Measurements from ENCODE around the gene SLC49A4. TPM values are rescaled to one million over a fixed set of nuclear protein-coding genes. Genes with fewer than 3 reads are reported as not detected.

SLC49A4 gene
- total and polyA plus RNA-seq, 3 donors from 2014 or later = 12.4 to 23.7 (median 17.7) TPM

GRCh38 chr3:122774564-122774963 lies 20.3 kb upstream of the SLC49A4 start:
- H3K36me3 ChIP-seq (ENCODE audit: low read depth, missing control alignments) = no peaks in the 10 kb centered on the region
- no peaks in the 10 kb centered on the region for H3K4me1 ChIP-seq
- TF ChIP-seq POLR2A (IDR thresholded peaks at IDR 0.05) (no peak), CTCF (IDR thresholded peaks at IDR 0.05) (no peak)
- no peak overlapping the region for H3K27ac ChIP-seq
- no peaks in the 10 kb centered on the region for H3K27me3 ChIP-seq
- no peak overlapping the region for H3K4me3 ChIP-seq
- DNase-seq = no peak
- WGBS, 2 donors = 89 to 93% methylated on average over 3 of the region's 3 CpGs
- intact Hi-C loops (cut with DNase I; ENCODE audit: low total_unique reads) = no loop called here
- no peaks in the 10 kb centered on the region for H3K9me3 ChIP-seq

DNA sequence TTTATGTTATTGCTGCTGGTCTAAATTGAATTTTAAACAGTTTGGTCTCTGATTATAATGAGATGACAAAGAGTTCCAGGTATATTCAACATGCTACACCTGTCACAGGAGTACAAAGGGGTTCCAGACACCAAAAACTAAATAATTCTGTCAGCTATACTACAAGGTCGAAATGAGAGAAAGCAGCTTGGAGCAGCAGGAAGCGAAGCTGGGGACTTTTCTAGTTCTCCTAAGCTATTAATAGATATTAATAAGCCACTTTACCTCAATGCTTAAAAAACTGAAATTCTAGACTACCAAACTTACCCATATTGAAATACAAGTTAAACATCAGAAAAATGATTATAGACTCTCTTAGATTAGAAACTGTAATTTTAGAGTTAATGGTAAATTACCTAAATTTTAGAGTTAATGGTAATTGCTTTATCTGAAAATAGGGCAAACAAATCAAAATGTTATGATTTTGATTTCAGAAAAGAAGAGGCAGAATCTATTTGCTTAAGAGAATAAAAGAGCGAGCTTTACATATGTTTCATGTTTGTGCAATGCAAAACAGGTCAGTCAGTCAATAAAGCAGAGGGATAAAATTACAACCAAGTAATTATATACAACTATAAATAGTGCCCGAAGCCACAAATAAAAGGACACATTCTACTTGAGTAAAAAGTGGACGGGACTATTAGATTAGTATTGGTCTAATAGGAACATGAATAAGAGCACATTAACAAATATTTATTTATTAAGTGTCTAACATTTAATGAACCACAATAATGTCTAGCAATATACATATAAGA lies 18.0 kb upstream of the SLC49A4 start:
- Histone ChIP-seq H3K27ac (no peak overlapping the region), H3K27me3 (no peaks in the 10 kb centered on the region), H3K36me3 (ENCODE audit: low read depth, missing control alignments) (no peaks in the 10 kb centered on the region), H3K4me3 (no peak overlapping the region), H3K4me1 (no peaks in the 10 kb centered on the region), H3K9me3 (no peaks in the 10 kb centered on the region)
- 72 to 83% methylated on average over 5 of the region's 5 CpGs for WGBS, 2 donors
- intact Hi-C loops (cut with DNase I; ENCODE audit: low total_unique reads) = no loop called here
- TF ChIP-seq CTCF (IDR thresholded peaks at IDR 0.05) = no peak
- TF ChIP-seq POLR2A (IDR thresholded peaks at IDR 0.05) = no peak
- DNase-seq = no peak

DNA sequence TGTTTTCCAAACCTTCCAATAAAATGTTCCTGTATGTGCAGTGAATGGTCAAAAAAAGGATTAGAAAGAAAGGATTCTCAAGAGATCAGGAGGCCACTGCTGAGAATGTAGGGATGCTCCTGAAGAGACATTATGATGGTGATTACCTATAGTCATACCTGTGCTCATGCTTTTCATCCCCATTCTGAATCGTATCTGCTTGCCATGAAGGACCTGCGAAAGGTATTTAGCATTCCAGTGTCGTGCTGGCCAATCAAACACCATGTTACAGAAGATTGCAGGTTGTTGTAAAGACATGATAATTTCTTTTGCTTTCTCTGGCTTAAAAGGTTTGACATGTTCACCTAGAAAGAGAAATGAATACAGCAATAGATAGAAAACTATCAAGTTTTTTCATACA lies 17.3 kb upstream of the SLC49A4 start:
- H3K27ac ChIP-seq = no peak overlapping the region
- H3K36me3 ChIP-seq (ENCODE audit: low read depth, missing control alignments) = no peaks in the 10 kb centered on the region
- no peak for DNase-seq
- no peaks in the 10 kb centered on the region for H3K9me3 ChIP-seq
- 54 to 57% methylated on average over 3 of the region's 3 CpGs for WGBS, 2 donors
- no peaks in the 10 kb centered on the region for H3K27me3 ChIP-seq
- TF ChIP-seq CTCF (IDR thresholded peaks at IDR 0.05) (no peak), POLR2A (IDR thresholded peaks at IDR 0.05) (no peak)
- H3K4me3 ChIP-seq = no peak overlapping the region
- peaks cover 3% of the 10 kb centered on the region for H3K4me1 ChIP-seq
- intact Hi-C loops (cut with DNase I; ENCODE audit: low total_unique reads) = no loop called here

- H3K4me1 ChIP-seq = peaks cover 3% of the 10 kb centered on the region
- 59 to 63% methylated on average over 1 of the region's 1 CpG for WGBS, 2 donors
- DNase-seq = no peak
- intact Hi-C loops (cut with DNase I; ENCODE audit: low total_unique reads) = no loop called here
- H3K9me3 ChIP-seq = no peaks in the 10 kb centered on the region
- TF ChIP-seq CTCF (IDR thresholded peaks at IDR 0.05) = no peak
- TF ChIP-seq POLR2A (IDR thresholded peaks at IDR 0.05) = no peak
- H3K27me3 ChIP-seq = no peaks in the 10 kb centered on the region
- H3K36me3 ChIP-seq (ENCODE audit: low read depth, missing control alignments) = no peaks in the 10 kb centered on the region
- H3K27ac ChIP-seq = no peak overlapping the region
- H3K4me3 ChIP-seq = no peak overlapping the region
These were observed 12.1 kb upstream of the SLC49A4 start for GRCh38 chr3:122782804-122783203.

DNA sequence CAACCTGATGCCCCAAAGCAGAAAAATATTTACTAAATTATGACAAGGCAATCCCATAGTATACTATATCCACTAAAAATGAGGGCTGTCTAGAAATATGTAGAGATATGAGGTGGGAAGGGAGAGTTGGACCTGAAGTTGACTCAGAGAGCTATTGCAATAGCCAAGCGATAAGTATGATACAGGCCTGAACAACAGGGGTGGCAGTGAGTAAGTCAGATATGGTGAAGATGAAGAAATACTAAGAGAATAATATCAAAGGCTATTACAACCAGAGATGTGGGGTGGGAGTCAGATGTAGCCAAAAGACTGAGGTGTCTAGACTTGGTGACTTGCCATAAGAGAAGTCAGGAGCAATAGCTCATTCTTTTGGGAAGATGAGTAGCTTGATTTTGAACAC lies 10.4 kb upstream of the SLC49A4 start:
- Histone ChIP-seq H3K9me3 (no peaks in the 10 kb centered on the region), H3K4me3 (no peak overlapping the region), H3K4me1 (peaks cover 3% of the 10 kb centered on the region), H3K36me3 (ENCODE audit: low read depth, missing control alignments) (no peaks in the 10 kb centered on the region), H3K27ac (no peak overlapping the region), H3K27me3 (no peaks in the 10 kb centered on the region)
- no peak for TF ChIP-seq CTCF (IDR thresholded peaks at IDR 0.05)
- no peak for TF ChIP-seq POLR2A (IDR thresholded peaks at IDR 0.05)
- intact Hi-C loops (cut with DNase I; ENCODE audit: low total_unique reads) = no loop called here
- no peak for DNase-seq
- 98 to 100% methylated on average over 1 of the region's 1 CpG for whole genome bisulfite sequencing, 2 donors

Measured in testis (tissue), 3 donors.